Measurements from ENCODE around the gene MAGI2. TPM values are rescaled to one million over a fixed set of nuclear protein-coding genes. Genes with fewer than 3 reads are reported as not detected.

Gene MAGI2
- total RNA-seq, 4 donors from 2014 or later: 0.23 to 5.5 (median 0.45) TPM

DNA sequence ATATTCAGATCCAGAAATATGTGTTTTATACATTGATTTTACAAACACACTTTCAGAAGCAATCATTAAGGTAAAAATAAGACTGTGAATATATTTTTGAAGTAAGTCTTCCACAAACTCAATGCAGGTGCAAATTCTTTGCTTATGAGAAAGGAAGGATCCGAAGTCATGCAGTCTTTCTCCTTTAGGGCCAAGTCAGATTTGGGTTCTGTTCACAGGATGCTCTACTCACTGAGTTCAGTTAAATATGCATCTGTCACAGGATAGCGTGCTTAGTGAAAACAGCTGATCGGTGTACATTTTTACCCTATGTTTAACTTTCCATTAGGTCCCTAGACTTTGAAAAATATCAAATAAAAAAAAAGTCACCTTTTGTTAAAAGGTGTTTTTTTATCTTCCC lies 1046.4 kb downstream of the MAGI2 start:
- no peak overlapping the region for H3K4me3 ChIP-seq
- no peak for DNase-seq
- H3K36me3 ChIP-seq: no peaks in the 10 kb centered on the region
- no peak for TF ChIP-seq POLR2A (IDR thresholded peaks at IDR 0.05)
- TF ChIP-seq, protein P1, sequence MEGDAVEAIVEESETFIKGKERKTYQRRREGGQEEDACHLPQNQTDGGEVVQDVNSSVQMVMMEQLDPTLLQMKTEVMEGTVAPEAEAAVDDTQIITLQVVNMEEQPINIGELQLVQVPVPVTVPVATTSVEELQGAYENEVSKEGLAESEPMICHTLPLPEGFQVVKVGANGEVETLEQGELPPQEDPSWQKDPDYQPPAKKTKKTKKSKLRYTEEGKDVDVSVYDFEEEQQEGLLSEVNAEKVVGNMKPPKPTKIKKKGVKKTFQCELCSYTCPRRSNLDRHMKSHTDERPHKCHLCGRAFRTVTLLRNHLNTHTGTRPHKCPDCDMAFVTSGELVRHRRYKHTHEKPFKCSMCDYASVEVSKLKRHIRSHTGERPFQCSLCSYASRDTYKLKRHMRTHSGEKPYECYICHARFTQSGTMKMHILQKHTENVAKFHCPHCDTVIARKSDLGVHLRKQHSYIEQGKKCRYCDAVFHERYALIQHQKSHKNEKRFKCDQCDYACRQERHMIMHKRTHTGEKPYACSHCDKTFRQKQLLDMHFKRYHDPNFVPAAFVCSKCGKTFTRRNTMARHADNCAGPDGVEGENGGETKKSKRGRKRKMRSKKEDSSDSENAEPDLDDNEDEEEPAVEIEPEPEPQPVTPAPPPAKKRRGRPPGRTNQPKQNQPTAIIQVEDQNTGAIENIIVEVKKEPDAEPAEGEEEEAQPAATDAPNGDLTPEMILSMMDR (IDR thresholded peaks at IDR 0.05): no peak
- H3K9me3 ChIP-seq: no peaks in the 10 kb centered on the region
- H3K27ac ChIP-seq: no peak overlapping the region
- WGBS, 2 donors: 83 to 87% methylated on average over 3 of the region's 3 CpGs
- intact Hi-C loops (cut with DNase I): no loop called here
- no peaks in the 10 kb centered on the region for H3K4me1 ChIP-seq
- no peaks in the 10 kb centered on the region for H3K27me3 ChIP-seq

DNA sequence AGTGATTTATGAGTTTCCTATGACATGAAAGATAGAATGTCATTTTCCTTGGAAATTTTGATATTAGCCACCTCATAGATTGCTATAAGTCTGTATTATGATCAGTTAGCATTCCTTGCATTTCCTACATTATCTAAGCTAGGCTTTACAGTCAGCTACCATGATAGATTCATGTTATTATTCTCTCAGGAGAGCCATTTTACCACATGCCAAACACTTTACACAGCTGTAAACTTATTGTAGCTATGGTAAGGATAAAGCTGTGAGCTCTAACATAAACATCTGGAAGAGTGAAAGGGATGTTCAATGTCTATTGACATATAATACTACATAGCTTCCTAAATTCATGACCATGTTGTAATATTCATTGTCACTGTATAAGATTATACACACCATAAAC lies 1046.9 kb downstream of the MAGI2 start:
- DNase-seq: no peak
- no peak overlapping the region for H3K4me3 ChIP-seq
- intact Hi-C loops (cut with DNase I): no loop called here
- no peak overlapping the region for H3K27ac ChIP-seq
- H3K9me3 ChIP-seq: no peaks in the 10 kb centered on the region
- no peaks in the 10 kb centered on the region for H3K36me3 ChIP-seq
- no peaks in the 10 kb centered on the region for H3K4me1 ChIP-seq
- TF ChIP-seq, protein P1 (IDR thresholded peaks at IDR 0.05): no peak
- TF ChIP-seq POLR2A (IDR thresholded peaks at IDR 0.05): no peak
- H3K27me3 ChIP-seq: no peaks in the 10 kb centered on the region

DNA sequence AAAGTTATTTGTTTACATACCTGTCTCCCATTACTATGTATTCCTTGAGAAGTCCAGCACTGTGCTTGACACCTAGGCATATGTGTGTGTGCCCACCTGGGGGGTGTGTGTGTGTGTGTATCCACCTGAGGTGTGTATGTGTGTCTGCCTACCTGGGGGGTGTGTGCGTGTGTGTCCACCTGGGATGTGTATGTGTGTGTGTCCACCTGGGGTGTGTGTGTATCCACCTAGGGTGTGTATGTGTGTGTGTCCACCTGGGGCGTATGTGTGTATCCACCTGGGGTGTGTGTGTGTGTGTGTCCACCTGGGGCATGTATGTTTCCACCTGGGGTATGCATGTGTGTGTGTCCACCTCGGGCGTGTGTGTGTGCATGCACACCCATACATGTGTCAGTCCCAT lies 1051.4 kb downstream of the MAGI2 start:
- TF ChIP-seq, protein P1 (IDR thresholded peaks at IDR 0.05): no peak
- no peak for TF ChIP-seq POLR2A (IDR thresholded peaks at IDR 0.05)

DNA sequence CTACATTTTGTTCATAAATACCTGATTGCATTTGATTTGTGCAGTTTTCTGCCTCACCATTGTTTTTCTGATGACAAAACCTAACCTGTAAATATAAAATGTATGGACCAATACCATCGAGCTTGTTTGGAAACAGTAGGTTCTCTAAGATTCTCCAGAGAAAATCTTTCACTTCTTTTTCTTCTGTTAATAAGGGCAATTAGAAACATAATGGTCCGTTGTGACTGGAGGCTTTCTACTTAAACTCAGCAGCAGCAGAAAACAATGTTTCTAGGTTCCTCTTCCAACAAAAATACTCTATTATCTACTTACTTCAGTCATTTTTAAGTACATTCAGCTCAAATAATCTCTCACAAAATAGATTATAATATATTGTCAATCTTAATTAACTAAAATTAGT lies 1053.4 kb downstream of the MAGI2 start:
- DNase-seq: no peak
- H3K9me3 ChIP-seq: no peaks in the 10 kb centered on the region
- H3K27ac ChIP-seq: no peak overlapping the region
- H3K4me1 ChIP-seq: no peaks in the 10 kb centered on the region
- no peaks in the 10 kb centered on the region for H3K27me3 ChIP-seq
- H3K4me3 ChIP-seq: no peak overlapping the region
- 23 to 33% methylated on average over 2 of the region's 2 CpGs for WGBS, 2 donors
- TF ChIP-seq, protein P1 (IDR thresholded peaks at IDR 0.05): no peak
- TF ChIP-seq POLR2A (IDR thresholded peaks at IDR 0.05): no peak
- intact Hi-C loops (cut with DNase I): no loop called here
- H3K36me3 ChIP-seq: no peaks in the 10 kb centered on the region

More for the DNA sequence above, 1051.4 kb downstream of the MAGI2 start:
- Histone ChIP-seq H3K36me3 (no peaks in the 10 kb centered on the region), H3K4me1 (no peaks in the 10 kb centered on the region), H3K27ac (no peak overlapping the region), H3K27me3 (no peaks in the 10 kb centered on the region), H3K9me3 (no peaks in the 10 kb centered on the region), H3K4me3 (no peak overlapping the region)
- WGBS, 2 donors: 79 to 82% methylated on average over 4 of the region's 4 CpGs
- no peak for DNase-seq
- intact Hi-C loops (cut with DNase I): no loop called here

DNA sequence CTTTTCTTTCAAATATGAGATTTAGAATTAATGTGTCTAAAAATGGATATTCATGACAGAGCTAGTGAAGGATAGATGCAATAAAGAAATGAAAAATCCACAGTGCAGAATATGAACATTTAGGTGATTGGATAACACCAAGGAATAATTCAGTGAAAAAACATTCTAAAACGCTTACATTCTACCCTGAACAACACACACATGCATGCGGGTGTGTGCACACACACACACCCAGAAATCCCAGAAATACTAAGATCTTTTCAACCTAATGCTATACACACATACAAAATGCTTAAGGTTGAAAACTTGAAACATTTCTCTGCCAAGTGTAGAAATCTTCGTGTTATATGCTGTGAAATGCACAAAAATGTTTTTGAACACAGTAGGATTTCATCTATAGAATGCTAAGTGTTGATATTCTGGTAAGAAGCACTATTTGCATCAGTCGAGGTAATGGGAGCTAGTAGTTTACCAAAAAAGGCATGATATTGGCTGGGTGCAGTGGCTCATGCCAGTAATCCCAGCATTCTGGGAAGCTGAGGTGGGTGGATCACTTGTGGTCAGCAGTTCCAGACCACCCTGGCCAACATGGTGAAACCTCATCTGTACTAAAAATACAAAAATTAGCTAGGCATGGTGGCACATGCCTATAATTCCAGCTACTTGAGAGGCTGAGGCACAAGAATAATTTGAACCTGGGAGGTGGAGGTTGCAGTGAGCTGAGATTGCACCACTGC lies 1054.3 kb downstream of the MAGI2 start:
- no peak overlapping the region for H3K27ac ChIP-seq
- intact Hi-C loops (cut with DNase I): no loop called here
- no peak for DNase-seq
- H3K9me3 ChIP-seq: no peaks in the 10 kb centered on the region
- TF ChIP-seq, protein P1 (IDR thresholded peaks at IDR 0.05): no peak
- TF ChIP-seq POLR2A (IDR thresholded peaks at IDR 0.05): no peak
- H3K4me3 ChIP-seq: no peak overlapping the region
- no peaks in the 10 kb centered on the region for H3K36me3 ChIP-seq
- H3K4me1 ChIP-seq: no peaks in the 10 kb centered on the region
- H3K27me3 ChIP-seq: no peaks in the 10 kb centered on the region
- WGBS, 2 donors: 57 to 63% methylated on average over 4 of the region's 4 CpGs

All from esophagus squamous epithelium (tissue), 5 donors.